GM19043 (cell line): Measurements from ENCODE around the gene ZNF638.
"Not testable (repeated sequence)": the region's sequence is repeated elsewhere in the genome, so short reads cannot be mapped to it uniquely, and the experiment has no call there.

ENCODE experiments used
- ATAC-seq: cut with Tn5 transposase; IDR thresholded peaks from one replicate; pipeline ENCODE4 v1.9.1; 2021; ENCODE audit warnings: low read depth; ENCODE audit not compliant: unreplicated experiment

Gene ZNF638

GRCh38 chr2:71331331-71331580, 326 bp upstream of the ZNF638 start:
- not testable (repeated sequence) for ATAC-seq

- no peak for ATAC-seq
These were observed 834 bp downstream of the ZNF638 start for GRCh38 chr2:71332435-71332796.

- ATAC-seq: no peak
These were observed 2.0 kb downstream of the ZNF638 start for GRCh38 chr2:71333619-71334018.

- ATAC-seq: no peak
These were observed 4.8 kb downstream of the ZNF638 start for GRCh38 chr2:71336384-71336783.

- no peak for ATAC-seq
These were observed 5.2 kb downstream of the ZNF638 start for GRCh38 chr2:71336802-71337201.

GRCh38 chr2:71337776-71338175, 6.2 kb downstream of the ZNF638 start:
- ATAC-seq: no peak

GRCh38 chr2:71339685-71340084, 8.1 kb downstream of the ZNF638 start:
- ATAC-seq: no peak

GRCh38 chr2:71340176-71340575, 8.6 kb downstream of the ZNF638 start:
- ATAC-seq: no peak

GRCh38 chr2:71341645-71342044, 10.1 kb downstream of the ZNF638 start:
- ATAC-seq: no peak

- ATAC-seq: no peak
These were observed 14.5 kb downstream of the ZNF638 start for GRCh38 chr2:71346065-71346464.

GRCh38 chr2:71347517-71347916, 15.9 kb downstream of the ZNF638 start:
- no peak for ATAC-seq

- no peak for ATAC-seq
These were observed 16.7 kb downstream of the ZNF638 start for GRCh38 chr2:71348302-71348701.

- ATAC-seq: peak; percentile 59
These were observed 21.7 kb downstream of the ZNF638 start for GRCh38 chr2:71353248-71353647.

GRCh38 chr2:71358931-71359671, 27.5 kb downstream of the ZNF638 start:
- no peak for ATAC-seq

- ATAC-seq: no peak
These were observed 28.9 kb downstream of the ZNF638 start for GRCh38 chr2:71360434-71360975.

GRCh38 chr2:71361631-71362030, 30.0 kb downstream of the ZNF638 start:
- no peak for ATAC-seq

- no peak for ATAC-seq
These were observed 30.9 kb downstream of the ZNF638 start for GRCh38 chr2:71362447-71362846.

GRCh38 chr2:71370015-71370414, 38.4 kb downstream of the ZNF638 start:
- ATAC-seq: no peak

- no peak for ATAC-seq
These were observed 40.5 kb downstream of the ZNF638 start for GRCh38 chr2:71372042-71372441.

GRCh38 chr2:71379086-71379485, 47.5 kb downstream of the ZNF638 start:
- no peak for ATAC-seq

GRCh38 chr2:71380665-71381064, 49.1 kb downstream of the ZNF638 start:
- ATAC-seq: no peak

GRCh38 chr2:71385012-71385411, 53.4 kb downstream of the ZNF638 start:
- ATAC-seq: no peak

- no peak for ATAC-seq
These were observed 56.6 kb downstream of the ZNF638 start for GRCh38 chr2:71388214-71388613.
